WTC11 (cell line): ENCODE results near the gene SLC17A2. TPM values are rescaled to one million over a fixed set of nuclear protein-coding genes. Genes with fewer than 3 reads are reported as not detected.

Source experiments
- ATAC-seq: fragments of 200-7000 bp; cut with Tn5 transposase; 2 replicates; pipeline ENCODE4 v1.10.0; 2021; ENCODE audit warnings: mild to moderate bottlenecking, moderate library complexity
- CTCF ChIA-PET: fragments of 300-600 bp; sonication (Branson Sonifier 250); formaldehyde crosslinking; loops from one replicate; lab custom pipeline; 2021; ENCODE audit warnings: antibody characterized with exemption; lab: Charles Lee
- POLR2A ChIA-PET: fragments of 350-600 bp; sonication (Branson Sonifier 250); formaldehyde crosslinking; loops from one replicate; lab custom pipeline; 2021; ENCODE audit warnings: antibody characterized with exemption; lab: Charles Lee
- DNase-seq: peaks from one replicate; pipeline ENCODE4 v3.0.0; 2021; ENCODE audit warnings: low spot score
- H3K27ac Mint-ChIP-seq: 2 replicates; pipeline ENCODE4 v1.8.0; 2021; ENCODE audit warnings: mixed read lengths
- H3K27me3 Mint-ChIP-seq: 2 replicates; pipeline ENCODE4 v1.8.0; 2021; ENCODE audit warnings: low read depth, mild to moderate bottlenecking, moderate library complexity, mixed read lengths
- H3K36me3 Mint-ChIP-seq: 2 replicates; pipeline ENCODE4 v1.8.0; 2021; ENCODE audit warnings: mixed read lengths
- H3K4me1 Mint-ChIP-seq: 2 replicates; pipeline ENCODE4 v1.8.0; 2022; ENCODE audit warnings: mixed read lengths
- H3K4me3 Mint-ChIP-seq: 2 replicates; pipeline ENCODE4 v1.8.0; 2021; ENCODE audit warnings: mild to moderate bottlenecking, moderate library complexity, mixed read lengths
- H3K9me3 Mint-ChIP-seq: 2 replicates; pipeline ENCODE4 v1.8.0; 2021; ENCODE audit warnings: mixed read lengths
- CREB1 ChIP-seq: sonication (generic); formaldehyde crosslinking; IDR thresholded peaks from 2 replicates; pipeline ENCODE4 v1.8.0; 2023; ENCODE audit warnings: mild to moderate bottlenecking, missing genetic modification reagents
- ELF4 ChIP-seq: sonication (generic); formaldehyde crosslinking; IDR thresholded peaks from 2 replicates; pipeline ENCODE4 v1.8.1; 2022; ENCODE audit warnings: low read depth, mild to moderate bottlenecking, moderate library complexity, missing genetic modification reagents
- FOXK1 ChIP-seq: sonication (generic); formaldehyde crosslinking; IDR thresholded peaks from 2 replicates; pipeline ENCODE4 v1.8.0; 2022; ENCODE audit warnings: mild to moderate bottlenecking, moderate library complexity, missing genetic modification reagents
- JUN ChIP-seq: sonication (generic); formaldehyde crosslinking; IDR thresholded peaks from 2 replicates; pipeline ENCODE4 v1.8.0; 2023; ENCODE audit warnings: mild to moderate bottlenecking, missing genetic modification reagents
- OVOL2 ChIP-seq: fragments of 250-450 bp; sonication (Bioruptor Pico); IDR thresholded peaks from 2 replicates; pipeline ENCODE4 v1.9.0; 2021; ENCODE audit warnings: mild to moderate bottlenecking, borderline replicate concordance
- TEAD1 ChIP-seq: sonication (generic); formaldehyde crosslinking; IDR thresholded peaks from 2 replicates; pipeline ENCODE4 v1.8.0; 2022; ENCODE audit warnings: mild to moderate bottlenecking, missing genetic modification reagents
- TEAD4 ChIP-seq: sonication (generic); formaldehyde crosslinking; IDR thresholded peaks from 2 replicates; pipeline ENCODE4 v1.8.0; 2022; ENCODE audit warnings: mild to moderate bottlenecking, missing genetic modification reagents
- ZNF219 ChIP-seq: sonication (generic); formaldehyde crosslinking; IDR thresholded peaks from 2 replicates; pipeline ENCODE4 v1.8.0; 2023; ENCODE audit warnings: missing genetic modification reagents, mild to moderate bottlenecking, borderline replicate concordance
- ZNF396 ChIP-seq: fragments of 250-450 bp; sonication (Bioruptor Pico); IDR thresholded peaks from 2 replicates; pipeline ENCODE4 v1.8.0; 2021; ENCODE audit warnings: mild to moderate bottlenecking, moderate library complexity, borderline replicate concordance
- total RNA-seq: library from RNA; stranded (reverse); gene quantifications from 3 replicates; pipeline ENCODE4 v1.2.3, GENCODE V29; 2021
- TF ChIP-seq, protein P1 (sequence below): sonication (generic); formaldehyde crosslinking; IDR thresholded peaks from 2 replicates; pipeline ENCODE4 v1.8.0; 2022; ENCODE audit warnings: mild to moderate bottlenecking, missing genetic modification reagents
- TF ChIP-seq, protein P2 (sequence below): fragments of 250-450 bp; sonication (Bioruptor Pico); IDR thresholded peaks from 2 replicates; pipeline ENCODE4 v1.9.0; 2021; ENCODE audit warnings: mild to moderate bottlenecking, borderline replicate concordance
- TF ChIP-seq, protein P3 (sequence below): sonication (generic); formaldehyde crosslinking; IDR thresholded peaks from 2 replicates; pipeline ENCODE4 v1.8.0; 2023; ENCODE audit warnings: missing genetic modification reagents, mild to moderate bottlenecking, borderline replicate concordance
- TF ChIP-seq, protein P4 (sequence below): sonication (generic); formaldehyde crosslinking; conservative IDR thresholded peaks from 2 replicates; pipeline ENCODE4 v1.8.1; 2023; ENCODE audit warnings: mild to moderate bottlenecking, low read depth, missing genetic modification reagents, moderate library complexity
- TF ChIP-seq, protein P5 (sequence below): fragments of 250-450 bp; sonication (Bioruptor Pico); IDR thresholded peaks from 2 replicates; pipeline ENCODE4 v1.9.0; 2021; ENCODE audit warnings: moderate library complexity, mild to moderate bottlenecking, inconsistent platforms, borderline replicate concordance
- TF ChIP-seq, protein P6 (sequence below): fragments of 250-450 bp; sonication (Bioruptor Pico); IDR thresholded peaks from 2 replicates; pipeline ENCODE4 v1.8.0; 2021; ENCODE audit warnings: mild to moderate bottlenecking
- TF ChIP-seq, protein P7 (sequence below): sonication (generic); formaldehyde crosslinking; IDR thresholded peaks from 2 replicates; pipeline ENCODE4 v1.8.1; 2023; ENCODE audit warnings: mild to moderate bottlenecking, missing genetic modification reagents, borderline replicate concordance

Gene SLC17A2
- total RNA-seq, 1 experiment from 2014 or later = not detected

DNA sequence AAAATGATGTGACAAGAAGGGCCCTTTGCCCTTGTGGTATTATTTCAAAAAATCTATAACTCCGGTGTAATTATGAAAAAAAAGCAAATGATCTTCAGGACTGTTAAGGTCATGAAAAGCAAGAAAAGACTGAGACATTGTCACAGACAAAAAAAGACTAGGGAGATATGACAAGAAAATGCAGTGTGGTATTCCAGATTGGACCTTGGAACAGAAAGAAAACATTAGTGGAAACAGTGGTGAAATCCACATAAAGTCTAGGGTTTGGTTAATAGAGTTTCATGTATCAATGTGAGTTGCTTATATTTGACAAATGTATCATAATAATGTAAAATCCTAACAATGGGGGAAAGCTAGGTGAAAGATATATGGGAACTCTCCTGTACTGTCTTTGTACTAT, 29.6 kb downstream of the SLC17A2 start:
- no peak for DNase-seq
- no peak overlapping the region for H3K27ac Mint-ChIP-seq
- TF ChIP-seq OVOL2 (CRISPR knock-in tag) = no peak
- TF ChIP-seq TEAD4 (CRISPR knock-in tag) = no peak
- TF ChIP-seq CREB1 (CRISPR knock-in tag) = no peak
- TF ChIP-seq, protein P1, sequence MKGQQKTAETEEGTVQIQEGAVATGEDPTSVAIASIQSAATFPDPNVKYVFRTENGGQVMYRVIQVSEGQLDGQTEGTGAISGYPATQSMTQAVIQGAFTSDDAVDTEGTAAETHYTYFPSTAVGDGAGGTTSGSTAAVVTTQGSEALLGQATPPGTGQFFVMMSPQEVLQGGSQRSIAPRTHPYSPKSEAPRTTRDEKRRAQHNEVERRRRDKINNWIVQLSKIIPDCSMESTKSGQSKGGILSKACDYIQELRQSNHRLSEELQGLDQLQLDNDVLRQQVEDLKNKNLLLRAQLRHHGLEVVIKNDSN (CRISPR knock-in tag) = no peak
- no peak for TF ChIP-seq ELF4
- TF ChIP-seq, protein P2, sequence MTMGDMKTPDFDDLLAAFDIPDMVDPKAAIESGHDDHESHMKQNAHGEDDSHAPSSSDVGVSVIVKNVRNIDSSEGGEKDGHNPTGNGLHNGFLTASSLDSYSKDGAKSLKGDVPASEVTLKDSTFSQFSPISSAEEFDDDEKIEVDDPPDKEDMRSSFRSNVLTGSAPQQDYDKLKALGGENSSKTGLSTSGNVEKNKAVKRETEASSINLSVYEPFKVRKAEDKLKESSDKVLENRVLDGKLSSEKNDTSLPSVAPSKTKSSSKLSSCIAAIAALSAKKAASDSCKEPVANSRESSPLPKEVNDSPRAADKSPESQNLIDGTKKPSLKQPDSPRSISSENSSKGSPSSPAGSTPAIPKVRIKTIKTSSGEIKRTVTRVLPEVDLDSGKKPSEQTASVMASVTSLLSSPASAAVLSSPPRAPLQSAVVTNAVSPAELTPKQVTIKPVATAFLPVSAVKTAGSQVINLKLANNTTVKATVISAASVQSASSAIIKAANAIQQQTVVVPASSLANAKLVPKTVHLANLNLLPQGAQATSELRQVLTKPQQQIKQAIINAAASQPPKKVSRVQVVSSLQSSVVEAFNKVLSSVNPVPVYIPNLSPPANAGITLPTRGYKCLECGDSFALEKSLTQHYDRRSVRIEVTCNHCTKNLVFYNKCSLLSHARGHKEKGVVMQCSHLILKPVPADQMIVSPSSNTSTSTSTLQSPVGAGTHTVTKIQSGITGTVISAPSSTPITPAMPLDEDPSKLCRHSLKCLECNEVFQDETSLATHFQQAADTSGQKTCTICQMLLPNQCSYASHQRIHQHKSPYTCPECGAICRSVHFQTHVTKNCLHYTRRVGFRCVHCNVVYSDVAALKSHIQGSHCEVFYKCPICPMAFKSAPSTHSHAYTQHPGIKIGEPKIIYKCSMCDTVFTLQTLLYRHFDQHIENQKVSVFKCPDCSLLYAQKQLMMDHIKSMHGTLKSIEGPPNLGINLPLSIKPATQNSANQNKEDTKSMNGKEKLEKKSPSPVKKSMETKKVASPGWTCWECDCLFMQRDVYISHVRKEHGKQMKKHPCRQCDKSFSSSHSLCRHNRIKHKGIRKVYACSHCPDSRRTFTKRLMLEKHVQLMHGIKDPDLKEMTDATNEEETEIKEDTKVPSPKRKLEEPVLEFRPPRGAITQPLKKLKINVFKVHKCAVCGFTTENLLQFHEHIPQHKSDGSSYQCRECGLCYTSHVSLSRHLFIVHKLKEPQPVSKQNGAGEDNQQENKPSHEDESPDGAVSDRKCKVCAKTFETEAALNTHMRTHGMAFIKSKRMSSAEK (CRISPR knock-in tag) = no peak
- TF ChIP-seq, protein P3, sequence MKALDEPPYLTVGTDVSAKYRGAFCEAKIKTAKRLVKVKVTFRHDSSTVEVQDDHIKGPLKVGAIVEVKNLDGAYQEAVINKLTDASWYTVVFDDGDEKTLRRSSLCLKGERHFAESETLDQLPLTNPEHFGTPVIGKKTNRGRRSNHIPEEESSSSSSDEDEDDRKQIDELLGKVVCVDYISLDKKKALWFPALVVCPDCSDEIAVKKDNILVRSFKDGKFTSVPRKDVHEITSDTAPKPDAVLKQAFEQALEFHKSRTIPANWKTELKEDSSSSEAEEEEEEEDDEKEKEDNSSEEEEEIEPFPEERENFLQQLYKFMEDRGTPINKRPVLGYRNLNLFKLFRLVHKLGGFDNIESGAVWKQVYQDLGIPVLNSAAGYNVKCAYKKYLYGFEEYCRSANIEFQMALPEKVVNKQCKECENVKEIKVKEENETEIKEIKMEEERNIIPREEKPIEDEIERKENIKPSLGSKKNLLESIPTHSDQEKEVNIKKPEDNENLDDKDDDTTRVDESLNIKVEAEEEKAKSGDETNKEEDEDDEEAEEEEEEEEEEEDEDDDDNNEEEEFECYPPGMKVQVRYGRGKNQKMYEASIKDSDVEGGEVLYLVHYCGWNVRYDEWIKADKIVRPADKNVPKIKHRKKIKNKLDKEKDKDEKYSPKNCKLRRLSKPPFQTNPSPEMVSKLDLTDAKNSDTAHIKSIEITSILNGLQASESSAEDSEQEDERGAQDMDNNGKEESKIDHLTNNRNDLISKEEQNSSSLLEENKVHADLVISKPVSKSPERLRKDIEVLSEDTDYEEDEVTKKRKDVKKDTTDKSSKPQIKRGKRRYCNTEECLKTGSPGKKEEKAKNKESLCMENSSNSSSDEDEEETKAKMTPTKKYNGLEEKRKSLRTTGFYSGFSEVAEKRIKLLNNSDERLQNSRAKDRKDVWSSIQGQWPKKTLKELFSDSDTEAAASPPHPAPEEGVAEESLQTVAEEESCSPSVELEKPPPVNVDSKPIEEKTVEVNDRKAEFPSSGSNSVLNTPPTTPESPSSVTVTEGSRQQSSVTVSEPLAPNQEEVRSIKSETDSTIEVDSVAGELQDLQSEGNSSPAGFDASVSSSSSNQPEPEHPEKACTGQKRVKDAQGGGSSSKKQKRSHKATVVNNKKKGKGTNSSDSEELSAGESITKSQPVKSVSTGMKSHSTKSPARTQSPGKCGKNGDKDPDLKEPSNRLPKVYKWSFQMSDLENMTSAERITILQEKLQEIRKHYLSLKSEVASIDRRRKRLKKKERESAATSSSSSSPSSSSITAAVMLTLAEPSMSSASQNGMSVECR (CRISPR knock-in tag) = no peak
- no peak for TF ChIP-seq FOXK1 (CRISPR knock-in tag)
- TF ChIP-seq, protein P4, sequence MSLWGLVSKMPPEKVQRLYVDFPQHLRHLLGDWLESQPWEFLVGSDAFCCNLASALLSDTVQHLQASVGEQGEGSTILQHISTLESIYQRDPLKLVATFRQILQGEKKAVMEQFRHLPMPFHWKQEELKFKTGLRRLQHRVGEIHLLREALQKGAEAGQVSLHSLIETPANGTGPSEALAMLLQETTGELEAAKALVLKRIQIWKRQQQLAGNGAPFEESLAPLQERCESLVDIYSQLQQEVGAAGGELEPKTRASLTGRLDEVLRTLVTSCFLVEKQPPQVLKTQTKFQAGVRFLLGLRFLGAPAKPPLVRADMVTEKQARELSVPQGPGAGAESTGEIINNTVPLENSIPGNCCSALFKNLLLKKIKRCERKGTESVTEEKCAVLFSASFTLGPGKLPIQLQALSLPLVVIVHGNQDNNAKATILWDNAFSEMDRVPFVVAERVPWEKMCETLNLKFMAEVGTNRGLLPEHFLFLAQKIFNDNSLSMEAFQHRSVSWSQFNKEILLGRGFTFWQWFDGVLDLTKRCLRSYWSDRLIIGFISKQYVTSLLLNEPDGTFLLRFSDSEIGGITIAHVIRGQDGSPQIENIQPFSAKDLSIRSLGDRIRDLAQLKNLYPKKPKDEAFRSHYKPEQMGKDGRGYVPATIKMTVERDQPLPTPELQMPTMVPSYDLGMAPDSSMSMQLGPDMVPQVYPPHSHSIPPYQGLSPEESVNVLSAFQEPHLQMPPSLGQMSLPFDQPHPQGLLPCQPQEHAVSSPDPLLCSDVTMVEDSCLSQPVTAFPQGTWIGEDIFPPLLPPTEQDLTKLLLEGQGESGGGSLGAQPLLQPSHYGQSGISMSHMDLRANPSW = no peak
- TF ChIP-seq, protein P5, sequence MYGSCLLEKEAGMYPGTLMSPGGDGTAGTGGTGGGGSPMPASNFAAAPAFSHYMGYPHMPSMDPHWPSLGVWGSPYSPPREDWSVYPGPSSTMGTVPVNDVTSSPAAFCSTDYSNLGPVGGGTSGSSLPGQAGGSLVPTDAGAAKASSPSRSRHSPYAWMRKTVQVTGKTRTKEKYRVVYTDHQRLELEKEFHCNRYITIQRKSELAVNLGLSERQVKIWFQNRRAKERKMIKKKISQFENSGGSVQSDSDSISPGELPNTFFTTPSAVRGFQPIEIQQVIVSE (CRISPR knock-in tag) = no peak
- TF ChIP-seq JUN (CRISPR knock-in tag) = no peak
- TF ChIP-seq, protein P6, sequence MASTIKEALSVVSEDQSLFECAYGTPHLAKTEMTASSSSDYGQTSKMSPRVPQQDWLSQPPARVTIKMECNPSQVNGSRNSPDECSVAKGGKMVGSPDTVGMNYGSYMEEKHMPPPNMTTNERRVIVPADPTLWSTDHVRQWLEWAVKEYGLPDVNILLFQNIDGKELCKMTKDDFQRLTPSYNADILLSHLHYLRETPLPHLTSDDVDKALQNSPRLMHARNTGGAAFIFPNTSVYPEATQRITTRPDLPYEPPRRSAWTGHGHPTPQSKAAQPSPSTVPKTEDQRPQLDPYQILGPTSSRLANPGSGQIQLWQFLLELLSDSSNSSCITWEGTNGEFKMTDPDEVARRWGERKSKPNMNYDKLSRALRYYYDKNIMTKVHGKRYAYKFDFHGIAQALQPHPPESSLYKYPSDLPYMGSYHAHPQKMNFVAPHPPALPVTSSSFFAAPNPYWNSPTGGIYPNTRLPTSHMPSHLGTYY (CRISPR knock-in tag) = no peak
- TF ChIP-seq ZNF396 (CRISPR knock-in tag) = no peak
- TF ChIP-seq ZNF219 (CRISPR knock-in tag) = no peak
- TF ChIP-seq, protein P7, sequence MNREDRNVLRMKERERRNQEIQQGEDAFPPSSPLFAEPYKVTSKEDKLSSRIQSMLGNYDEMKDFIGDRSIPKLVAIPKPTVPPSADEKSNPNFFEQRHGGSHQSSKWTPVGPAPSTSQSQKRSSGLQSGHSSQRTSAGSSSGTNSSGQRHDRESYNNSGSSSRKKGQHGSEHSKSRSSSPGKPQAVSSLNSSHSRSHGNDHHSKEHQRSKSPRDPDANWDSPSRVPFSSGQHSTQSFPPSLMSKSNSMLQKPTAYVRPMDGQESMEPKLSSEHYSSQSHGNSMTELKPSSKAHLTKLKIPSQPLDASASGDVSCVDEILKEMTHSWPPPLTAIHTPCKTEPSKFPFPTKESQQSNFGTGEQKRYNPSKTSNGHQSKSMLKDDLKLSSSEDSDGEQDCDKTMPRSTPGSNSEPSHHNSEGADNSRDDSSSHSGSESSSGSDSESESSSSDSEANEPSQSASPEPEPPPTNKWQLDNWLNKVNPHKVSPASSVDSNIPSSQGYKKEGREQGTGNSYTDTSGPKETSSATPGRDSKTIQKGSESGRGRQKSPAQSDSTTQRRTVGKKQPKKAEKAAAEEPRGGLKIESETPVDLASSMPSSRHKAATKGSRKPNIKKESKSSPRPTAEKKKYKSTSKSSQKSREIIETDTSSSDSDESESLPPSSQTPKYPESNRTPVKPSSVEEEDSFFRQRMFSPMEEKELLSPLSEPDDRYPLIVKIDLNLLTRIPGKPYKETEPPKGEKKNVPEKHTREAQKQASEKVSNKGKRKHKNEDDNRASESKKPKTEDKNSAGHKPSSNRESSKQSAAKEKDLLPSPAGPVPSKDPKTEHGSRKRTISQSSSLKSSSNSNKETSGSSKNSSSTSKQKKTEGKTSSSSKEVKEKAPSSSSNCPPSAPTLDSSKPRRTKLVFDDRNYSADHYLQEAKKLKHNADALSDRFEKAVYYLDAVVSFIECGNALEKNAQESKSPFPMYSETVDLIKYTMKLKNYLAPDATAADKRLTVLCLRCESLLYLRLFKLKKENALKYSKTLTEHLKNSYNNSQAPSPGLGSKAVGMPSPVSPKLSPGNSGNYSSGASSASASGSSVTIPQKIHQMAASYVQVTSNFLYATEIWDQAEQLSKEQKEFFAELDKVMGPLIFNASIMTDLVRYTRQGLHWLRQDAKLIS (CRISPR knock-in tag) = no peak
- TF ChIP-seq TEAD1 = no peak
- TF ChIP-seq, all 79 proteins: peak for 0
- Mint-ChIP-seq H3K9me3 (no peaks in the 10 kb centered on the region), H3K36me3 (no peaks in the 10 kb centered on the region), H3K27me3 (no peaks in the 10 kb centered on the region; the same call in 1 of the 2 replicates), H3K4me3 (no peak overlapping the region), H3K4me1 (peaks cover 22% of the 10 kb centered on the region)
- ATAC-seq = no peak
- POLR2A ChIA-PET = no interaction called here
- CTCF ChIA-PET = interaction anchor here (2.9 to 3.9 kb wide), 2 partner anchors 19 to 92 kb away, joined by 10 to 24 read pairs; no protein-coding TSS in a partner anchor
